IMR-90 (cell line): ENCODE measurements around the gene H1-8.

Source experiments
- BHLHE40 ChIP-seq: fragments of 150-350 bp; IDR thresholded peaks from 2 replicates; pipeline ENCODE4 v1.6.1; 2016; ENCODE audit warnings: mild to moderate bottlenecking, low read depth, low read length
- CEBPB ChIP-seq: IDR thresholded peaks from 2 replicates; pipeline ENCODE4 v1.6.1; 2012; ENCODE audit warnings: low read depth, low read length, improper control_type of control experiment
- CTCF ChIP-seq: conservative IDR thresholded peaks from 2 replicates; pipeline ENCODE4 v1.5.1; 2012; ENCODE audit warnings: mild to moderate bottlenecking, low read depth, low read length, improper control_type of control experiment
- MAFK ChIP-seq: IDR thresholded peaks from 2 replicates; pipeline ENCODE4 v1.6.1; 2012; ENCODE audit warnings: low read depth, low read length, improper control_type of control experiment
- MAZ ChIP-seq: IDR thresholded peaks from 2 replicates; pipeline ENCODE4 v1.6.1; 2012; ENCODE audit warnings: low read depth, mild to moderate bottlenecking, low read length, improper control_type of control experiment, moderate library complexity, borderline replicate concordance
- NFE2L2 ChIP-seq: fragments of 150-350 bp; IDR thresholded peaks from 2 replicates; pipeline ENCODE4 v1.6.1; 2016; ENCODE audit warnings: low read depth, mild to moderate bottlenecking, low read length
- POLR2A ChIP-seq: IDR thresholded peaks from 2 replicates; pipeline ENCODE4 v1.6.1; 2012; ENCODE audit warnings: mild to moderate bottlenecking, low read depth, low read length
- RAD21 ChIP-seq: IDR thresholded peaks from 2 replicates; pipeline ENCODE4 v1.6.1; 2012; ENCODE audit warnings: low read length, improper control_type of control experiment
- RCOR1 ChIP-seq: IDR thresholded peaks from 2 replicates; pipeline ENCODE4 v1.6.1; 2012; ENCODE audit warnings: mild to moderate bottlenecking, low read length, improper control_type of control experiment; ENCODE audit not compliant: insufficient replicate concordance
- SMC3 ChIP-seq: fragments of 150-350 bp; IDR thresholded peaks from 2 replicates; pipeline ENCODE4 v1.6.1; 2016; ENCODE audit warnings: low read depth, mild to moderate bottlenecking, antibody characterized with exemption, low read length, moderate library complexity
- USF2 ChIP-seq: fragments of 150-350 bp; IDR thresholded peaks from 2 replicates; pipeline ENCODE4 v1.6.1; 2017; ENCODE audit warnings: mild to moderate bottlenecking, antibody characterized with exemption, low read length, low read depth

GRCh38 chr3:129560269-129560787, 17.4 kb downstream of the H1-8 start:
- TF ChIP-seq CTCF (no peak), USF2 (no peak), RAD21 (no peak), POLR2A (no peak), CEBPB (no peak), RCOR1 (peak; percentile 37), MAFK (no peak), MAZ (peak; percentile 67; the same call in 1 of the 2 replicates), NFE2L2 (no peak), SMC3 (no peak), BHLHE40 (no peak)
